Gastrocnemius medialis (tissue), 4 donors: ENCODE data around the gene ARHGAP24. TPM values are rescaled to one million over a fixed set of nuclear protein-coding genes. Genes with fewer than 3 reads are reported as not detected.

Experiments
- ATAC-seq, 2 donors: fragments of 150-250 bp; one replicate each; pipeline ENCODE4 v1.9.1; 2016
- DNase-seq, 2 donors: peaks; one replicate each; pipeline ENCODE4 v3.0.0-alpha.2; 2019
- H3K27ac ChIP-seq, 4 donors: fragments of 200-600 bp; sonication (generic); 1 replicate in 1 of 4; 2 replicates in 3 of 4; pipeline ENCODE4 v1.5.1; 2016 to 2018; ENCODE audit warnings: mild to moderate bottlenecking in 2 of 4, moderate library complexity in 1 of 4
- H3K27me3 ChIP-seq, 3 donors: fragments of 200-600 bp; sonication (generic) in 2 of 3; 1 replicate in 1 of 3; 2 replicates in 2 of 3; pipeline versions ENCODE4 v1.5.1 to v1.6.0; 2016 to 2019; ENCODE audit warnings: mild to moderate bottlenecking in 1 of 3, moderate library complexity in 1 of 3
- H3K36me3 ChIP-seq, 2 donors: fragments of 200-600 bp; sonication (generic) in 1 of 2; one replicate each; pipeline ENCODE4 v1.5.1; 2017 to 2018
- H3K4me1 ChIP-seq, 2 donors: fragments of 200-600 bp; sonication (generic) in 1 of 2; one replicate each; pipeline ENCODE4 v1.5.1; 2016 to 2017; ENCODE audit warnings: mild to moderate bottlenecking in 2 of 2
- H3K4me3 ChIP-seq, 4 donors: fragments of 200-600 bp; sonication (generic) in 3 of 4; 1 replicate in 1 of 4; 2 replicates in 3 of 4; pipeline ENCODE4 v1.5.1; 2016 to 2019; ENCODE audit warnings: mild to moderate bottlenecking in 2 of 4
- H3K9me3 ChIP-seq, 3 donors: fragments of 200-600 bp; sonication (generic) in 2 of 3; 1 replicate in 1 of 3; 2 replicates in 2 of 3; pipeline ENCODE4 v1.5.1; 2016 to 2019
- POLR2A ChIP-seq, 2 donors: fragments of 450-650 bp; IDR thresholded peaks; one replicate each; pipeline ENCODE4 v1.6.1; 2017; ENCODE audit warnings: antibody characterized with exemption in 2 of 2, mild to moderate bottlenecking in 2 of 2, moderate library complexity in 2 of 2
- in situ Hi-C, 4 donors: fragments of 200-750 bp; cut with MboI; loops; one replicate each; pipeline versions ENCODE4 v1.15.0 to v1.8.0; 2017; ENCODE audit warnings: low sequenced_read_pairs in 4 of 4
- intact Hi-C: fragments of 100-400 bp; cut with DNase I; formaldehyde crosslinking; loops from one replicate; pipeline ENCODE4 v1.15.1; 2023; ENCODE audit warnings: low total_unique reads
- total RNA-seq, 4 donors: library from RNA; depleted of rRNA; stranded (reverse); fragments of >200 nt; gene quantifications; one replicate each; pipeline versions ENCODE4 v1.1.0 to v1.2.3, GENCODE V29; 2016
- TF ChIP-seq, protein P1 (sequence below), 5 experiments: fragments of 450-650 bp in 3 of 5; fragments of 200-600 bp in 2 of 5; sonication (generic) in 2 of 5; IDR thresholded peaks in 4 of 5; conservative IDR thresholded peaks in 1 of 5; 1 replicate in 4 of 5; 2 replicates in 1 of 5; pipeline ENCODE4 v1.5.1; 2016 to 2019; ENCODE audit warnings: antibody characterized with exemption in 5 of 5, mild to moderate bottlenecking in 3 of 5, moderate library complexity in 3 of 5

Gene ARHGAP24
- total RNA-seq, 4 donors from 2014 or later, result 2.8 to 7.8 (median 5.3) TPM

GRCh38 chr4:85777908-85778631 lies 303.1 kb downstream of the ARHGAP24 start:
- H3K4me3 ChIP-seq, result peak overlapping the region in 3 of 4 donors; percentile 1 to 34 (median 11)
- H3K27ac ChIP-seq, result peak overlapping the region; percentile 21 to 60 (median 54)
- in situ Hi-C loops (loop anchor here in 1 of 4 donors (25.0 kb wide), 1 partner anchor 184 kb away; no protein-coding TSS in a partner anchor), intact Hi-C loops (no loop called here)
- TF ChIP-seq, protein P1, sequence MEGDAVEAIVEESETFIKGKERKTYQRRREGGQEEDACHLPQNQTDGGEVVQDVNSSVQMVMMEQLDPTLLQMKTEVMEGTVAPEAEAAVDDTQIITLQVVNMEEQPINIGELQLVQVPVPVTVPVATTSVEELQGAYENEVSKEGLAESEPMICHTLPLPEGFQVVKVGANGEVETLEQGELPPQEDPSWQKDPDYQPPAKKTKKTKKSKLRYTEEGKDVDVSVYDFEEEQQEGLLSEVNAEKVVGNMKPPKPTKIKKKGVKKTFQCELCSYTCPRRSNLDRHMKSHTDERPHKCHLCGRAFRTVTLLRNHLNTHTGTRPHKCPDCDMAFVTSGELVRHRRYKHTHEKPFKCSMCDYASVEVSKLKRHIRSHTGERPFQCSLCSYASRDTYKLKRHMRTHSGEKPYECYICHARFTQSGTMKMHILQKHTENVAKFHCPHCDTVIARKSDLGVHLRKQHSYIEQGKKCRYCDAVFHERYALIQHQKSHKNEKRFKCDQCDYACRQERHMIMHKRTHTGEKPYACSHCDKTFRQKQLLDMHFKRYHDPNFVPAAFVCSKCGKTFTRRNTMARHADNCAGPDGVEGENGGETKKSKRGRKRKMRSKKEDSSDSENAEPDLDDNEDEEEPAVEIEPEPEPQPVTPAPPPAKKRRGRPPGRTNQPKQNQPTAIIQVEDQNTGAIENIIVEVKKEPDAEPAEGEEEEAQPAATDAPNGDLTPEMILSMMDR (IDR thresholded peaks at IDR 0.05 in 4 of 5, conservative IDR thresholded peaks at IDR 0.05 in 1 of 5), result no peak
- TF ChIP-seq POLR2A (IDR thresholded peaks at IDR 0.05), result no peak
- no peaks in the 10 kb centered on the region for H3K36me3 ChIP-seq
- H3K4me1 ChIP-seq, result peaks cover 17 to 22% of the 10 kb centered on the region in 2 donors
- no peaks in the 10 kb centered on the region for H3K9me3 ChIP-seq
- ATAC-seq (no peak), DNase-seq (no peak)
- no peaks in the 10 kb centered on the region for H3K27me3 ChIP-seq

- in situ Hi-C loops, result loop anchor here in 1 of 4 donors (25.0 kb wide), 1 partner anchor 184 kb away; no protein-coding TSS in a partner anchor
- intact Hi-C loops, result no loop called here
- ATAC-seq (peak in 1 of 2 donors; percentile 30), DNase-seq (no peak)
- Histone ChIP-seq H3K36me3 (no peaks in the 10 kb centered on the region), H3K27ac (peak overlapping the region; percentile 21 to 60 (median 54)), H3K4me3 (peak overlapping the region; percentile 1 to 34 (median 10)), H3K9me3 (no peaks in the 10 kb centered on the region), H3K4me1 (peaks cover 17 to 22% of the 10 kb centered on the region in 2 donors), H3K27me3 (no peaks in the 10 kb centered on the region)
- no peak for TF ChIP-seq POLR2A (IDR thresholded peaks at IDR 0.05)
- TF ChIP-seq, protein P1 (IDR thresholded peaks at IDR 0.05 in 4 of 5, conservative IDR thresholded peaks at IDR 0.05 in 1 of 5), result no peak
Measured at GRCh38 chr4:85778632-85779131, 303.7 kb downstream of the ARHGAP24 start.

GRCh38 chr4:85779165-85779564 lies 304.2 kb downstream of the ARHGAP24 start:
- intact Hi-C loops, result no loop called here
- peaks cover 17 to 22% of the 10 kb centered on the region in 2 donors for H3K4me1 ChIP-seq
- H3K27me3 ChIP-seq, result no peaks in the 10 kb centered on the region
- DNase-seq (no peak), ATAC-seq (no peak)
- in situ Hi-C loops, result loop anchor here in 1 of 4 donors (25.0 kb wide), 1 partner anchor 183 kb away; no protein-coding TSS in a partner anchor
- H3K27ac ChIP-seq, result peak overlapping the region; percentile 21 to 60 (median 54)
- H3K4me3 ChIP-seq, result peak overlapping the region; percentile 1 to 34 (median 10)
- no peaks in the 10 kb centered on the region for H3K36me3 ChIP-seq
- TF ChIP-seq POLR2A (IDR thresholded peaks at IDR 0.05), result no peak
- TF ChIP-seq, protein P1 (IDR thresholded peaks at IDR 0.05 in 4 of 5, conservative IDR thresholded peaks at IDR 0.05 in 1 of 5), result no peak
- H3K9me3 ChIP-seq, result no peaks in the 10 kb centered on the region

DNA sequence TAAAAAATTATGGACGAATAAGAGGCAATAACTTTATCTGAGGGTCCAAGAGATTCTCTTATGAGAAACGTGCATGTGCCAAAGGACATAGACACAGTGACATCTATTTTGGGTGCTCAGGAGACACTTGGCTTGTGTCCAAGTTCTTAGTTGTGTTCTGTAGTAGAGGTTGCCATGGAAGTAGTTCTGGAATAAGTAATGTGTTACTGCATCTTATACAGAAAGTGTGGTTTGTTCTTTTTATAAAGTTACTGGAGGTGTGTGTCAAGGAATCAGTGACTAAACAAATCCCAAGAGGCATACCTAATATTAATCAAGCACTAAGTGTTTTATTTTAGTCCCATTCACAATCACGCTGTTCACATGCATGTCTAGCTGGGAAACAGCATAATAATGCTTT lies 305.7 kb downstream of the ARHGAP24 start:
- ATAC-seq (no peak), DNase-seq (no peak)
- H3K27me3 ChIP-seq, result no peaks in the 10 kb centered on the region
- H3K4me1 ChIP-seq, result peaks cover 17 to 19% of the 10 kb centered on the region in 2 donors
- H3K4me3 ChIP-seq, result no peak overlapping the region
- H3K36me3 ChIP-seq, result no peaks in the 10 kb centered on the region
- no peaks in the 10 kb centered on the region for H3K9me3 ChIP-seq
- in situ Hi-C loops (loop anchor here in 1 of 4 donors (25.0 kb wide), 1 partner anchor 182 kb away; no protein-coding TSS in a partner anchor), intact Hi-C loops (no loop called here)
- TF ChIP-seq, protein P1 (IDR thresholded peaks at IDR 0.05 in 4 of 5, conservative IDR thresholded peaks at IDR 0.05 in 1 of 5), result no peak
- no peak for TF ChIP-seq POLR2A (IDR thresholded peaks at IDR 0.05)
- no peak overlapping the region for H3K27ac ChIP-seq
